NCI-H128 (cell line): Measurements from ENCODE around the gene HES2.
"Not testable (repeated sequence)": the region's sequence is repeated elsewhere in the genome, so short reads cannot be mapped to it uniquely, and the experiment has no call there.

Experiments used
- DNase-seq: peaks from one replicate; lab custom pipeline; 2025; ENCODE audit not compliant: unreplicated experiment; lab: John Stamatoyannopoulos, UW

HES2 gene

DNA sequence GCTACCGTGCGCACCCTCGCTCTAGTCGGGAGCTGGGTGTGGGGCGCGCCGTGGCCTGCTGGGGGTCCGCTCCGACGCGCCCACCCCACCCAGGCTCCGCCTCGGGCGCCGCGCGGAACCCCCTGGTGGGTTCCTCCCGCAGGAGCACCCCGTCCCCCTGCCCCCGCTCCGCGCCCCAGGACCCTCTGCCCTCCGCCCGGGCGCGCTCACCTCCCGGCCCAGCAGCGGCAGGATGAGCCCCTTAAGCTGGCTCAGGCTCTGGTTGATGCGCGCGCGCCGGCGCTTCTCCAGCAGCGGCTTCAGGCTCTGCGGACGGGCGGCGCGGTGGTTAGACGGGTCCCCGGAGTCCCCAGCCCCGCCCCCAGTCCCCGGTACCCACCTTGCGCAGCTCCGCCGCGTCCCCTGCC lies 319 bp downstream of the HES2 start:
- no peak for DNase-seq

- no peak for DNase-seq
Measured at GRCh38 chr1:6418668-6419396, 887 bp downstream of the HES2 start.

DNA sequence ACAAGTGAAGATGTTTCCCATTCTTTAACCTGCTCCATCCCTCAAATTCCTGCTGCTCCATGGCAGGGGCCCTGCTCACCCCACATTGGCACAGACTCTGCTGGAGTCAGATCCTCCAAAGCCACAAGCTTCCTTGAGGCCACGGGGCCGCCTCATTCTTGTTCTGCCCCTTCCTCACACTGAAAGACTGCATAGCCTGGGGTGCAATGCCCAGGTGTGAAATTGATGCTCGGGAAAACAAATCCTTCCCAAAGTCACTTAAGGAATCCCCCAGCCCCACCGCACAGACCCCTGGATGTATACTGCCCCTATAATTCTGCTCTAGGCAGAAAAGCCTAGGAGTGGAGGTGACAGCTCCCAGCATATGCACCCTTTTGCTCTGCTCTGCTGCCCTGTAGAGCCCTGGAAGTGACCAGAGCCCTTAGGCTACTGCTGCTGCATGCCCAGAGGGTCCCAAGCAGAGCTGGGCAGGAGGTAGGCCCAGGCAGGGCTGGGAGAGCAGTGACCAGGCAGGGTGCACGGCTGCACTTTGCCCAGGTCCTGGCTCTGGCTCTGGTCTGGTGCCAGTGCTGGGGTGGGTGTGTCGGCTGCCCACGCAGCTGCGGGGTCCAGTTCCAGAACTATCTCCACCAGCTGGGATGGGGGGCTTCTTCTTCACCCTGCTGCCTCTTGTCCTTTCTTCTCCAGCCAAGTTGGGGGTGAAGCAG lies 1.6 kb downstream of the HES2 start:
- no peak for DNase-seq

DNA sequence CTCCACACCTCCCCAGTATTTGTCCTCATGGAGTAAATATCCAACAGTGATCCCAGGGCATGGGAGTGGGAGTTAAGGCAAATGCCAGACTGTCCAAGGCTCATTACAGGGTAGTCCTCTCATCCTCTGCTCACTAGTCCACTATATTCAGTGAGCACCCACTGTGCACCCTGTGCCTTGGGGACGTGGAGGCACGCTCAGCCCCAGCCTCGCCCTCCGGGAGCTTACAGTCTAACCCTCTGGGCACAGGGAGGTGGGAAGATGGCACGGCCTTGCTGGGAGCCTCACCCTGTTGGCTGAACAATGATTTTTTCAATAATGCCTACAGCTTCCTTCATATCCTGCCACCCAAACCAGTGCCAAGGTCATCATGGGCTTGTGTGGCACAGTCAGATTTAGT lies 2.8 kb downstream of the HES2 start:
- DNase-seq, result no peak

DNA sequence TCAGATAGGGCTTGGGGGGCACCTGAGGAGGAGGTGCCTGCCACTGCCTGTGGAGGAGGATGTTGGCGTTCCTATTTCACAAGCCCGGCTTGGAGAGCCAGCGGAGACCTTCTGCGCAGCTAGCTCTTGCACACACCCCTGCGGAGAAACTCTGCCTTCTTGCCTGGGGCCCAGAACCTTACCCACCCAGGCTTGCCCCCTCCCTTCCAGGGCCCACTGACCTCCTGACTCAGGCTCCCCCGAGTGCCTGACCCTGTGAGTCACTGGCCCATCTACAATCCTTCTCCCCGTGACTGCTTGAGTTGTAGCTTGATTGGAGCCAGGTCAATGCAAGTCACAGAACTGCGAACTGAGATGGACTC lies 3.4 kb downstream of the HES2 start:
- no peak for DNase-seq

DNA sequence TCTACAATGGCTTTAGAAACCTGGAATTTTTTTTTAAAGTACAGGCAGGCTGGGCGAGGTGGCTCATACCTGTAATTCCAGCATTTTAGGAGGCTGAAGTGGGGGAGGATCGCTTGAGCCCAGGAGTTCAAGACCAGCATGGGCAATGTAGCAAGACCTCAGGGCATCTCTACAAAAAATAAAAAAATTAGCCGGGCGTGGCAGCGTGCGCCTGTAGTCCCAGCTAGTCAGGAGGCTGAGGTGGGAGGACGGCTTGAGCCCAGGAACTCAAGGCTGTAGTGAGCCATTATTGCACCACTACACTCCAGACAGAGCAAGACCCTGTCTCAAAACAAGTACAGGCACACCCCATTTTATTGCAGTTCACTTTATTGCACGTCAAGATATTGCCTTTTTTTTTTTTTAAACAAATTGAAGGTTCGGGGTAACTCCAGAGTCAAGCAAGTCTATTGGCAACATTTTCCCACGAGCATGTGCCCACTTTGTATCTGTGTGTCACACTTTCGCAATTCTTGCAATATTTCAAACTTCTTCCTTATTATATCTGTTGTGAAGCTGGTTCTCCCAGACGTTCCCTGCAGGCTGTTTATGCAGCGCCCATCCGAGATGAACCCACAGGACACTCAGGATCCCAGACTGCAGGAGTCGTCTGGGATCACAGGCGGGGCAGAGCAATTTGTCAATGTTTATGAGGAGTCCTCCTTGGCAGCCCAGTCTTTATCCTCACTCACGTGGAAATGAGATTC lies 4.7 kb downstream of the HES2 start:
- no peak for DNase-seq

GRCh38 chr1:6414443-6414844 lies 5.3 kb downstream of the HES2 start:
- peak; percentile 52 for DNase-seq

DNA sequence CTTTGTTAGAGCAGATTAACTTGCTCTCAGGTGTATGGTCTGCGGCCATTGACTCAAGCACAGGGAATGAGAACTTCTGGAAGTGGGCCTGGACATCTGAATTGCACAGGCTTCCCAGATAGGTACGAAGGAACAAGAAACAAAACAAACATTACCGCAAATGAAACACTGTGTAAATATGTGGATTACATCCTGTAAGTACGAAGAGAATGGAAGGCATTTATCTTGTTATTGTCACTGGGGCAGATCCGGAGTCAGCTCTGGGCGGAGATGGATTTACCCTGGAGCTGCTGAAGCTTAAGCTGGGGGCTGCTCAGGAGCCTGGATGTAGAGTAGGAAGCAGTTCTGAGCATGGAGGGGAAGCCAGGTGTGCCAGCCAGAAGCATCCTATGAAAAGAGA lies 6.8 kb downstream of the HES2 start:
- no peak for DNase-seq

DNA sequence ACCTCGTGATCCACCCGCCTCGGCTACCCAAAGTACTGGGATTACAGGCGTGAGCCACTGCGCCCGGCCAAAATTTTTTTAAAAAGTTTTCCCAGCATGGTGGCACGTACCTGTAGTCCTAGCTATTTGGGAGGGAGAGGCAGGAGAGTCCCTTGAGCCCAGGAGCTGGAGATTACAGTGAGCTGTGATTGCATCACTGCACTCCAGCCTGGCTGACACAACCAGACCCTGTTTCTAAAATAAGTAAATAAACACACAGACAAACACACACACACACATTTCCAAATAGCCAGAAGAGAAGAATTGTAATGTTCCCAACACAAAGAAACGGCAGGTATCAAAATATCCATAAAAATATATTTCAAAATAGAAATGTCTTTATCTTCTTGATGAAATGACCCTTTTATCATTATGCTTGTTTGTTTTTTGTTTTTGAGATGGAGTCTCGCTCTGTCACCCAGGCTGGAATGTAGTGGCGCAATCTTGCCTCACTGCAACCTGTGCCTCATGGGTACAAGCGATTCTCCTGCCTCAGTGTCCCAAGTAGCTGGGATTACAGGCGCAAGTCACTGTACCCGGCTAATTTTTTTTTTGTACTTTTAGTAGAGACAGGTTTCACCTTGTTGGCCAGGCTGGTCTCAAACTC lies 9.3 kb downstream of the HES2 start:
- DNase-seq, result no peak

DNA sequence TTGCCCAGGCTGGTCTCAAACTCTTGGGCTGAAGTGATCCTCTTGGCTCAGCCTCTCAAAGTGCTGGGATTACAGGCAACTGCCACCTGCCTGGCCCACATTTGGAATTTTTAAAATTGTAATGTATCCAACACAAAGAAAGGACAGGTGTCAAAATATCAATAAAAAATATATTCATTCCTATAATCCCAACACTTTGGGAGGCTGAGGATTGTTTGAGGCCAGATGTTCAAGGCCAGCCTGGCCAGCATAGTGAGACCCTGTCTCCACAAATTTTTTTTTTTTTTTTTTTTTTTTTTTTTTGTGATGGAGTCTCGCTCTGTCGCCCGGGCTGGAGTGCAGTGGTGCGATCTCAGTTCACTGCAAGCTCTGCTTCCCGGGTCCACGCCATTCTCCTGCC lies 10.0 kb downstream of the HES2 start:
- DNase-seq, result no peak

DNA sequence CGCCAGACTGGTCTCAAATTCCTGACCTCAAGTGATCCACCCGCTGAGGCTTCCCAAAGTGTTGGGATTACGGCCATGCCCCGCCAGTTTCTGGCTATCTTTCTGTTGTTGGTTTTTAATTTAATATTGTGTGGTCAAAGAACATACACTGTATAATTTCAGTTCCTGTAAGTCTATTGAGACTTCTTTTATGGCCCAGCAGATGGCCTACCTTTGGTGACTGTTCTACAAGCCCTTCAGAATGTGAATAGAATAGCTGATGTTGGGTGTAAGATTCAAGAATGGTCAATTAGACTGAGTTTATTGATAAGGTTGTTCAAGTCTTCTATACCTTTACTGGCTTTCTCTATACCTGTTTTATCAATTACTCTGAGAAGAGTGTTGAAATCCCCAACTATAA lies 10.7 kb downstream of the HES2 start:
- DNase-seq, result no peak

- no peak for DNase-seq
Measured at GRCh38 chr1:6408023-6408422, 11.7 kb downstream of the HES2 start.

GRCh38 chr1:6401673-6402072 lies 18.0 kb downstream of the HES2 start:
- no peak for DNase-seq

GRCh38 chr1:6399294-6399693 lies 20.4 kb downstream of the HES2 start:
- no peak for DNase-seq

- DNase-seq, result no peak
Measured at GRCh38 chr1:6397844-6398441, 21.8 kb downstream of the HES2 start.

- DNase-seq, result no peak
Measured at GRCh38 chr1:6396998-6397397, 22.7 kb downstream of the HES2 start.

- DNase-seq, result not testable (repeated sequence)
Measured at GRCh38 chr1:6395781-6396244, 23.9 kb downstream of the HES2 start.

- DNase-seq, result not testable (repeated sequence)
Measured at GRCh38 chr1:6395130-6395529, 24.6 kb downstream of the HES2 start.

DNA sequence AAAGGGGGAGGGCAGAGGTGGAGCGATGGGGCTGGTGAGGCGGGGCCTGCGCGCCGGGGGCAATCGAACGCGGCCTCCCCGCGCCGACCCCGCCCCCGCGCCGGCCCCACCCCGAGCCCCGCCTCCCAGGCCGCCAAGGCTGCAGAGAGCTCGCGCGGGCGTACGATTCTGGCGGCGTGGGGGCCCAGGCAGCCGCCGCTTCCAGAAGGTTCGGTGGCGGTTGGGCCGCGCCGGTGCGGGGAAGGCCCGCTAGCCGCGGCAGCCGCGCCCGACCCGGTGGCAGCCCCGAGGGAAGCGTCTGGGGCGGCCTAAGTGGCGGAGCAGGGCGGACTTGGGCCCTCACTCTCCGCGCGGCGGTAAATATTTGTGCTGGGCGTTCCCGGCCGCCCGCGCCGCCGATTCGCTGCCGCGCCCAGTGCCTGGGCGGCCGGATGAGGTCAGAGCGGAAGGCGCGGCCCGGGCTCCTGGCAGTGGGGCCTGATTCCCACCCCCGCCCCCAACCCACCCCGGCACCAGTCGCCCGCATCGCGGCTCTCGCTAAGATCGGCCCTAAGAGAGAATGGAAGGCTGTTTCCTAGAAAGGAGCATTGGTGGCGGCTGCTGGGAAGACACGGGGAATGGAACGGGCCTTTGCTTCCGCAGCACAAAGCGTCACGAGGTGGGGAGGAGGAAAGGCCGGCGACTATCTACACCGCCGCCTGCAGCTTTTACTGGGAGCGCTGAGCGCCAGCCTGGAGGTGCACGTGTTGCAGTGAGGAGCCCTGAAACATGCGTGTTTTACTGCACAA lies 26.1 kb downstream of the HES2 start, which contains the start of gene ACOT7:
Gene ACOT7, minus strand, starts transcription at position 368 of the 788 bp plus-strand sequence. CDS start 368 bp downstream, outside the sequence.
- peak; percentile 89 for DNase-seq

- DNase-seq, result no peak
Measured at GRCh38 chr1:6392809-6393399, 26.8 kb downstream of the HES2 start.
